Progenitor cell of endocrine pancreas (in vitro differentiated cells): ENCODE data around the gene HABP4. TPM values are rescaled to one million over a fixed set of nuclear protein-coding genes. Genes with fewer than 3 reads are reported as not detected.

Source experiments
- DNase-seq: peaks from one replicate; pipeline ENCODE4 v3.0.0; 2021; ENCODE audit warnings: low spot score; ENCODE audit not compliant: unreplicated experiment
- H3K27ac Mint-ChIP-seq: 2 replicates; pipeline ENCODE4 v1.8.0; 2021; ENCODE audit warnings: mild to moderate bottlenecking, moderate library complexity, mixed read lengths
- H3K27me3 Mint-ChIP-seq: 2 replicates; pipeline ENCODE4 v1.8.0; 2021; ENCODE audit warnings: mixed read lengths
- H3K36me3 Mint-ChIP-seq: 2 replicates; pipeline ENCODE4 v1.8.0; 2022; ENCODE audit warnings: mixed read lengths; ENCODE audit not compliant: insufficient read depth
- H3K4me1 Mint-ChIP-seq: 2 replicates; pipeline ENCODE4 v1.8.0; 2021; ENCODE audit warnings: low read depth, mixed read lengths
- H3K4me3 Mint-ChIP-seq: 2 replicates; pipeline ENCODE4 v1.8.0; 2021; ENCODE audit warnings: low read depth, mild to moderate bottlenecking, moderate library complexity, mixed read lengths
- H3K9me3 Mint-ChIP-seq: 2 replicates; pipeline ENCODE4 v1.8.0; 2021; ENCODE audit warnings: low read depth, mixed read lengths
- total RNA-seq: library from RNA; stranded (reverse); gene quantifications from 2 replicates; pipeline ENCODE4 v1.2.1, GENCODE V29; 2021
- TF ChIP-seq, protein P1 (sequence below): fragments of 200-600 bp; sonication (generic); IDR thresholded peaks from one replicate; pipeline ENCODE4 v1.5.0; 2021; ENCODE audit warnings: antibody characterized with exemption, mild to moderate bottlenecking; ENCODE audit not compliant: unreplicated experiment

HABP4 gene
- total RNA-seq, 1 donor from 2014 or later: 15.5 TPM

DNA sequence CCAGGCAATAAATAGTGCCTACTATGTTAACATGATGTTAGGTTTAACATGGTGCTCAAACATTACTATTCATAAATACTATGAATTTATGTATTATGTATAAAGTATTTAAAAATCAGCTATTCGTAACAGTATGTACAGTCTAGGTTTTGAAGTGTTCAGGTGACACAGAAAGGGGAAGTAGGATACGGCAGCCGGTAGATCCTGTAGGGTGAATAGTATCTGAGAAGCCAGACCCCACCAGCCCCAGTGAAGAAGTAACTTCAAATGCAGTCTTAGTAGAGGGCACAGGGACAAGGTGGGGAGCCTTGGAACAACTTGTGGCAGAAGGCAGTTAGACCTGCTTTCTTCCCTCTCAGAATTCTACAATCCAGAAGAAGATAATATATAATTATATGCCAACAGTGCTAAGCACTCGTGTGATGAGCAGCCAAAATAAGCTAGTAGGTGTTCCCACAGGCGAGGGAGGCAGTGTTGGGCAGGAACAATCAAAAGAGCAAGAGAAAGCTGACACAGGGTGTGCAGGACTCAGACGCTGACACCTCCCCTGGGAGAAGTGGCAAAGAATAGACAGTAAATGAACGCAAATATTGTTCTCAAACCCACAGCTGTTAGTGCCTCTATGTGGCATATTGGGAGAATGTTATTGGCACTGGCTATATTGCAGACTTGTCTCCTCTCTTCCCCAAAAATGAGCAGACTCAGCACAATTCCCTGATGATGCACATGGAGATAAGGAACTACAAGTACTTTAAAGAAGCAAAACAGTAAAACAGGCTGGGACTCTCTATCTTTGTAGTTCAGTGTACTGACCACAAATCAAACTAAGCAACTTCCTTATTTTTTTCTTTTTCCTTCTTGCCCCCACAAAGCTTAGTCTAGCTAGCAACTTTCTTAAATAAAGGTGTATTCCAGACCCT, 36.4 kb upstream of the HABP4 start:
- Mint-ChIP-seq H3K27me3 (no peaks in the 10 kb centered on the region), H3K4me1 (peaks cover 9% of the 10 kb centered on the region), H3K36me3 (no peaks in the 10 kb centered on the region), H3K4me3 (no peak overlapping the region), H3K9me3 (no peaks in the 10 kb centered on the region), H3K27ac (no peak overlapping the region)
- TF ChIP-seq, protein P1, sequence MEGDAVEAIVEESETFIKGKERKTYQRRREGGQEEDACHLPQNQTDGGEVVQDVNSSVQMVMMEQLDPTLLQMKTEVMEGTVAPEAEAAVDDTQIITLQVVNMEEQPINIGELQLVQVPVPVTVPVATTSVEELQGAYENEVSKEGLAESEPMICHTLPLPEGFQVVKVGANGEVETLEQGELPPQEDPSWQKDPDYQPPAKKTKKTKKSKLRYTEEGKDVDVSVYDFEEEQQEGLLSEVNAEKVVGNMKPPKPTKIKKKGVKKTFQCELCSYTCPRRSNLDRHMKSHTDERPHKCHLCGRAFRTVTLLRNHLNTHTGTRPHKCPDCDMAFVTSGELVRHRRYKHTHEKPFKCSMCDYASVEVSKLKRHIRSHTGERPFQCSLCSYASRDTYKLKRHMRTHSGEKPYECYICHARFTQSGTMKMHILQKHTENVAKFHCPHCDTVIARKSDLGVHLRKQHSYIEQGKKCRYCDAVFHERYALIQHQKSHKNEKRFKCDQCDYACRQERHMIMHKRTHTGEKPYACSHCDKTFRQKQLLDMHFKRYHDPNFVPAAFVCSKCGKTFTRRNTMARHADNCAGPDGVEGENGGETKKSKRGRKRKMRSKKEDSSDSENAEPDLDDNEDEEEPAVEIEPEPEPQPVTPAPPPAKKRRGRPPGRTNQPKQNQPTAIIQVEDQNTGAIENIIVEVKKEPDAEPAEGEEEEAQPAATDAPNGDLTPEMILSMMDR: no peak
- DNase-seq: no peak

DNA sequence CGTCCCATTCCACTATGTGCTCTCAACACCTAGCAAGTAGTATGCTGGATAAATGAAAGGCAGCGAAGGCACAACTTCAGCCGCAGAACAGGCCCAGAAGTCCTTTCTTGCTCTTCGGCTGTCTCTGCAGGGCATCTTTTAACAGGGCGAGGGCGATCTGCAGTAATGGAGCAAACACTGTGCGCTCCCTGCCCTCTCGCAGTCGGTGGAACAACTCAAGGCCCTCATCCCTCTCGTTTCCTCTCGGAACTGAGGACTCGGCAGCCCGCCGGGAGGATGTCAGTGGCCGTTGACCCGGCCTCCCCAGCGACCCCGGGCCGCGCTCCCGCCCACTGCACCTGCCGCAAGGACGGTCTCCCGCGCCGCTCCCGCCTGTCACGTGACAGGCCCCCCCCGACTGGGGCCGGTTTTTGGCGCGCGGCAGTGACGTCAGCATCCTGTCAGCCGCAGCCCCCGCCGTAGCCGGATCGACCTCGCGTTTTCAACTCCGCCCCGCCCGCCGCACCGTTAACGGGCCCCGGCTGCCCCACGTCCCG, 32.9 kb upstream of the HABP4 start:
- TF ChIP-seq, protein P1: no peak
- peaks cover 30% of the 10 kb centered on the region for H3K4me1 Mint-ChIP-seq
- peak overlapping the region; percentile 88 for H3K4me3 Mint-ChIP-seq
- H3K36me3 Mint-ChIP-seq: no peaks in the 10 kb centered on the region
- H3K27me3 Mint-ChIP-seq: no peaks in the 10 kb centered on the region
- DNase-seq: peak; percentile 81
- H3K9me3 Mint-ChIP-seq: no peaks in the 10 kb centered on the region
- H3K27ac Mint-ChIP-seq: peak overlapping the region; percentile 94

DNA sequence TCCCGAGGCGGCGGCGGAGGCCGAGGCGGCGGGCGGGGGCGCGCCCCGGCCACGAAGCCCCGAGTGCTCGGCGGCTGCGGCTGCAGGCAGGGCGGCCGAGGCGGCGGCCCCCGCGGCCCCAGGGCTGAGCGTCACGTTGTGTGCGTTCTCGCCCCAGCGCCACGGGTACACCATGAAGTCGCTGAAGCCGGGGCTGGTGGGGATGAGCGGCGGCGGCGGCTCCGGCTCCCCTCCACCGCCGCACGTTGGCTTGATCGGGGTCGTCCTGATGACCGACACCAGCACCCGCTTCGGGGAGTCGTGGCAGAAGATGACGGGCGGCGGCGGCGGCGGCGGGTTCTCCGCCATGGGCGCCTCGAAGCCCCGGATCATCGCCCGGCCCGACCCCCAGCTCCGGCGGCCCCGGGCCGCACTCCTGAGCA, 32.3 kb upstream of the HABP4 start:
- Mint-ChIP-seq H3K4me3 (peak overlapping the region; percentile 89), H3K27ac (peak overlapping the region; percentile 93), H3K4me1 (peaks cover 30% of the 10 kb centered on the region), H3K27me3 (no peaks in the 10 kb centered on the region), H3K9me3 (no peaks in the 10 kb centered on the region), H3K36me3 (no peaks in the 10 kb centered on the region)
- TF ChIP-seq, protein P1: no peak
- peak; percentile 25 for DNase-seq

DNA sequence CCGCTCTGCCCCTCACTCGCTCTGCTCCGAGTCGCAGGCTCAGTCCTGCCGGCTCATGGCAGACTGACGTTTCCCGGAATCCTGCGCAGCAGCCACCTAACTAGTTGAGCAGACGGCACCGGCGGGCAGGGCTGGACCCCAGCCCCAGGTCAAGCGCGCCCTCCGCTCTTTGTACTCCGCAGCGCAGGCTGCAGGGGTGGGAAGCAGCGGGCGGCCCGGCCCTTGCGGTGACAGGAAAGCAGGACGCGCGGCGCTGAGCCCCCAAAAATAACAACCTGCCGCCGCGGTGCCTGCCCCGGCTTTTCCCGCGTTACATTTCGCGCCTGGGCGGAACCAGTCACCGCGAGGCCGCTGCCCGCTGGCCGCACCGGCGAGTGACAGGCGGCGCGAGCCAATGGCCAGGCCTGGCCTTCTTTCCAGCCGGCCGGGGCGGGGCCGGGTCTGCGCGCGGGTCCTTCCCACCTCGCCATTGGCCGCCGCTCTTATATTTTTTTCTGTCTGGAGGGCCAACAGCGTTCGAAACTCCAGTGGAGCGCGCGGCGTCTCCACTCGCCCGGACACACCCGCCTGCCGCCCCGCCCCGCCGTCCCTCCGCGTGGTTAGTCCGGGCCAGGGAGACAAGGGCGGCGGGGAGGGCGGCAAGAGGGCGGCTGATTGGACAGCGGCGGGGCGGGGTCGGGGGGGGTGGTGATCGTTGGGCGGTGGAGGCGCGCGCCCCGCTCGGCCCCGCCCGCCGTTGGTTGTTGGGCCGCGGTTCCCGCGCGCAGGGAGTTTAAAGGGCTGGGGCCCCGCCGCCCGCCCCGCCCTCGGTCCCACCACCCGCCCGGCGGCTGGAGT, 31.7 kb upstream of the HABP4 start, which contains the start of gene ZNF367:
ZNF367 (minus strand) TSS at position 288 of the 837 bp plus-strand sequence. CDS start 338 bp downstream, outside the sequence.
- peak; percentile 92 for DNase-seq
- Mint-ChIP-seq H3K4me3 (peak within 1 kb of the TSS; percentile 89), H3K36me3 (no peaks in the 10 kb centered on the region), H3K27ac (peak within 1 kb of the TSS; percentile 96), H3K9me3 (no peaks in the 10 kb centered on the region), H3K27me3 (no peaks in the 10 kb centered on the region), H3K4me1 (peaks cover 30% of the 10 kb centered on the region)
- TF ChIP-seq, protein P1: no peak
